K562 (cell line): Measurements from ENCODE around the gene RNF187. TPM values are rescaled to one million over a fixed set of nuclear protein-coding genes. Genes with fewer than 3 reads are reported as not detected.

Source experiments
- ATAC-seq: fragments of 200-7000 bp; cut with Tn5 transposase; 3 replicates; pipeline ENCODE4 v1.9.1; 2020; ENCODE audit warnings: moderate library complexity
- BruUV-seq: library from RNA; stranded (reverse); fragments of 400-500 nt; replicated peaks from 2 replicates; lab custom pipeline; 2021; lab: Mats Ljungman, UMichigan
- CTCF ChIA-PET: fragments of 300-600 bp; formaldehyde crosslinking; extraction: SDS; loops from one replicate; lab custom pipeline; 2021; ENCODE audit warnings: low intra/inter-chr PET ratio; lab: Yijun Ruan, JAX
- POLR2A ChIA-PET: fragments of 300-600, 350-650 bp; sonication (Branson Sonifier 250); formaldehyde crosslinking; extraction: SDS; loops from one replicate; lab custom pipeline; 2021; ENCODE audit warnings: antibody characterized with exemption, inconsistent platforms; lab: Yijun Ruan, JAX
- DNase-seq, 4 experiments: peaks; one replicate each; pipeline versions ENCODE4 v3.0.0 to v3.0.0-alpha.2; 2011 to 2018; ENCODE audit warnings: low spot score in 3 of 4, mixed read lengths in 3 of 4; ENCODE audit errors: extremely low read depth in 1 of 4
- FAIRE-seq: peaks from 2 replicates; lab custom pipeline; 2011; peaks lifted over from hg19 to GRCh38; lab: Jason Lieb, UNC
- H2AFZ ChIP-seq: 2 replicates; pipeline ENCODE4 v1.6.0; 2011; ENCODE audit warnings: low read depth, low read length, control low read depth, inconsistent platforms
- H3K27ac ChIP-seq: fragments of 200-600 bp; 3 replicates; pipeline ENCODE4 v1.8.0; 2011; ENCODE audit warnings: low read depth, mild to moderate bottlenecking, control low read depth, inconsistent platforms, low read length, moderate library complexity, mixed read lengths; ENCODE audit errors: extremely low read depth
- H3K27me3 ChIP-seq, 2 experiments: fragments of 300-600 bp in 1 of 2; 2 replicates in 1 of 2; 3 replicates in 1 of 2; pipeline versions ENCODE4 v1.6.0 to v1.8.0; 2011; ENCODE audit warnings: inconsistent platforms in 2 of 2, low read length in 2 of 2, mild to moderate bottlenecking in 1 of 2, mixed read lengths in 1 of 2, moderate library complexity in 1 of 2; ENCODE audit not compliant: control insufficient read depth in 2 of 2, insufficient read depth in 2 of 2
- H3K36me3 ChIP-seq: fragments of 300-600 bp; 3 replicates; pipeline ENCODE4 v1.8.0; 2011; ENCODE audit warnings: mild to moderate bottlenecking, low read length, inconsistent platforms; ENCODE audit not compliant: control insufficient read depth, insufficient read depth
- H3K4me1 ChIP-seq, 2 experiments: fragments of 200-600 bp in 1 of 2; replicated peaks in 1 of 2; 2 replicates in 1 of 2; 3 replicates in 1 of 2; pipeline versions ENCODE4 v1.5.1 to v1.8.0; 2011; ENCODE audit warnings: inconsistent platforms in 2 of 2, low read length in 2 of 2, mild to moderate bottlenecking in 1 of 2, mixed read lengths in 1 of 2, moderate library complexity in 1 of 2; ENCODE audit not compliant: control insufficient read depth in 2 of 2, insufficient read depth in 2 of 2
- H3K4me2 ChIP-seq: 2 replicates; pipeline ENCODE4 v1.6.1; 2011; ENCODE audit warnings: low read length, control low read depth, inconsistent platforms, mixed read lengths; ENCODE audit not compliant: insufficient read depth
- H3K4me3 ChIP-seq: fragments of 200-600 bp; sonication (generic), shearing (Covaris generic); 2 replicates; pipeline ENCODE4 v1.5.1; 2016; ENCODE audit warnings: control low read depth, inconsistent platforms
- H3K79me2 ChIP-seq: fragments of 200-600 bp; 3 replicates; pipeline ENCODE4 v1.8.0; 2011; ENCODE audit warnings: low read length, inconsistent platforms; ENCODE audit not compliant: control insufficient read depth, insufficient read depth
- H3K9ac ChIP-seq, 2 experiments: 2 replicates each; pipeline versions ENCODE4 v1.6.0 to v1.6.1; 2011; ENCODE audit warnings: low read depth in 2 of 2, low read length in 2 of 2, control low read depth in 1 of 2, inconsistent platforms in 1 of 2, mild to moderate bottlenecking in 1 of 2, mixed read lengths in 1 of 2; ENCODE audit not compliant: insufficient read depth in 1 of 2
- H3K9me1 ChIP-seq: one replicate; pipeline ENCODE4 v1.6.0; 2011; ENCODE audit warnings: inconsistent platforms, mild to moderate bottlenecking, low read length, moderate library complexity; ENCODE audit not compliant: control insufficient read depth, insufficient read depth
- H3K9me3 ChIP-seq: replicated peaks from 2 replicates; pipeline ENCODE4 v1.5.1; 2011; ENCODE audit warnings: low read depth, low read length, inconsistent platforms; ENCODE audit not compliant: control insufficient read depth, insufficient read depth
- H4K20me1 ChIP-seq: replicated peaks from 2 replicates; pipeline ENCODE4 v1.6.1; 2011; ENCODE audit warnings: low read length, inconsistent platforms, mixed read lengths; ENCODE audit not compliant: control insufficient read depth, insufficient read depth
- ARID2 ChIP-seq: fragments of 450-650 bp; IDR thresholded peaks from 2 replicates; pipeline ENCODE4 v1.6.1; 2017; ENCODE audit warnings: antibody characterized with exemption, mild to moderate bottlenecking
- FOXA1 ChIP-seq: fragments of 450-650 bp; IDR thresholded peaks from 2 replicates; pipeline ENCODE4 v1.6.1; 2016; ENCODE audit warnings: mild to moderate bottlenecking, borderline replicate concordance
- NR2C2 ChIP-seq, 2 experiments: fragments of 200-800 bp in 1 of 2; sonication (Bioruptor generic) in 1 of 2; sonication (generic) in 1 of 2; formaldehyde crosslinking in 1 of 2; IDR thresholded peaks; 2 replicates each; pipeline versions ENCODE4 v1.6.1 to v1.8.0; 2016 to 2022; ENCODE audit warnings: mild to moderate bottlenecking in 1 of 2, missing compliant biosample characterization in 1 of 2, missing genetic modification characterization in 1 of 2, missing genetic modification reagents in 1 of 2
- SPI1 ChIP-seq: IDR thresholded peaks from 2 replicates; pipeline ENCODE4 v1.6.1; 2011; ENCODE audit warnings: low read depth, low read length, control low read depth, borderline replicate concordance
- ZNF124 ChIP-seq: sonication (generic); formaldehyde crosslinking; IDR thresholded peaks from 2 replicates; pipeline ENCODE4 v1.8.1; 2022; ENCODE audit warnings: missing genetic modification reagents
- ZNF384 ChIP-seq: IDR thresholded peaks from 2 replicates; pipeline ENCODE4 v1.6.1; 2012; ENCODE audit warnings: low read depth, low read length, improper control_type of control experiment
- ZNF79 ChIP-seq: fragments of 250-450 bp; sonication (Bioruptor Pico); IDR thresholded peaks from 2 replicates; pipeline ENCODE4 v1.4.0; 2020; ENCODE audit warnings: low read depth, mild to moderate bottlenecking, moderate library complexity
- WGBS: fragments of 100-300 bp; shearing (Covaris generic); methylation state at CpG from one replicate; pipeline ENCODE4 v1.1.6; 2016; ENCODE audit warnings: low coverage, mixed read lengths; ENCODE audit not compliant: insufficient coverage; ENCODE audit errors: missing lambda C conversion rate; 5-methylcytosine and 5-hydroxymethylcytosine counted together
- in situ Hi-C: fragments of 300-500 bp; cut with MboI; formaldehyde crosslinking; loops from 4 replicates; pipeline ENCODE4 v1.15.0; 2018; ENCODE audit warnings: inconsistent platforms, mixed read lengths
- intact Hi-C: fragments of 100-400 bp; cut with micrococcal nuclease; formaldehyde crosslinking; loops from 2 replicates; pipeline ENCODE4 v1.14.2; 2022
- polyA plus RNA-seq, 8 experiments: library from polyadenylated mRNA; depleted of rRNA in 4 of 8; stranded (reverse) in 5 of 8; unstranded in 3 of 8; fragments of >200 nt; fragmentation: Nextera tagmentation in 2 of 8; fragmentation: Illumina TruSeq in 1 of 8; extraction: Ambion mirVana in 2 of 8; extraction: Trizol in 1 of 8; gene quantifications; 2 replicates each; pipeline versions ENCODE4 v1.2.1 to v1.2.3, GENCODE V29; 2011 to 2014; ENCODE audit warnings: inconsistent platforms in 1 of 8, missing spikeins in 1 of 8
- total RNA-seq, 7 experiments: library from RNA; depleted of rRNA in 6 of 7; stranded (reverse); fragments of >200 nt in 6 of 7; fragmentation: Illumina TruSeq in 2 of 7; extraction: Trizol in 2 of 7; gene quantifications; 2 replicates each; pipeline versions ENCODE4 v1.2.1 to v1.2.3, GENCODE V29; 2011 to 2021; ENCODE audit warnings: low replicate concordance in 1 of 7
- TF ChIP-seq, protein P1 (sequence below): fragments of 200-400 bp; formaldehyde crosslinking; IDR thresholded peaks from 2 replicates; pipeline ENCODE4 v1.6.1; 2017; ENCODE audit warnings: mild to moderate bottlenecking, low read depth, low read length, moderate library complexity

RNF187 gene
- total and polyA plus RNA-seq, 9 of the 15 experiments (the other 6 are each of a cell fraction or from before 2014, with no cell fraction given): 2.3 to 119 (median 41.9) TPM

DNA sequence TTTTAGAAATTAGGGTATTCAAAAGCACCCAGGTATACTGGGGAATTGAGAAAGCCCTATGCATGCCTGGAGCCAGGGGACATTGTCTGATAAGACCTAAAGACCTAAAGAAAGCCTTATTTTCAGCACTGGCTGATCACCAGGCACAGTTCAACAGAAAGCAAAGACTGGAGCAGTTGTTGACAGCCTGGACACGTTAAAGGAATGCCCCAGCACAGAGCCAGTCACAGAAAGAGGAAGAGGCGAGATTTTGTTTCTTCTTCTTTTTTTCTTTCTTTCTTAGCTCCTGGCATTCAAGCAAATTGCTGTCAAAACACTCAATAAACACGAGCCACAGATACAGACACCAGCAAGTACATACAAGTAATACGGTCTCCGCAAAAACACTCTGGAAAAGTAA is 40.4 kb downstream of the RNF187 start:
- H3K36me3 ChIP-seq: no peaks in the 10 kb centered on the region
- intact Hi-C loops: no loop called here
- no peak overlapping the region for H3K27ac ChIP-seq
- H3K79me2 ChIP-seq: no peaks in the 10 kb centered on the region
- WGBS: 1% methylated on average over 5 of the region's 5 CpGs
- ATAC-seq (peak; percentile 58), FAIRE-seq (no peak), DNase-seq (no peak)
- TF ChIP-seq SPI1: peak; percentile 81
- TF ChIP-seq, protein P1, sequence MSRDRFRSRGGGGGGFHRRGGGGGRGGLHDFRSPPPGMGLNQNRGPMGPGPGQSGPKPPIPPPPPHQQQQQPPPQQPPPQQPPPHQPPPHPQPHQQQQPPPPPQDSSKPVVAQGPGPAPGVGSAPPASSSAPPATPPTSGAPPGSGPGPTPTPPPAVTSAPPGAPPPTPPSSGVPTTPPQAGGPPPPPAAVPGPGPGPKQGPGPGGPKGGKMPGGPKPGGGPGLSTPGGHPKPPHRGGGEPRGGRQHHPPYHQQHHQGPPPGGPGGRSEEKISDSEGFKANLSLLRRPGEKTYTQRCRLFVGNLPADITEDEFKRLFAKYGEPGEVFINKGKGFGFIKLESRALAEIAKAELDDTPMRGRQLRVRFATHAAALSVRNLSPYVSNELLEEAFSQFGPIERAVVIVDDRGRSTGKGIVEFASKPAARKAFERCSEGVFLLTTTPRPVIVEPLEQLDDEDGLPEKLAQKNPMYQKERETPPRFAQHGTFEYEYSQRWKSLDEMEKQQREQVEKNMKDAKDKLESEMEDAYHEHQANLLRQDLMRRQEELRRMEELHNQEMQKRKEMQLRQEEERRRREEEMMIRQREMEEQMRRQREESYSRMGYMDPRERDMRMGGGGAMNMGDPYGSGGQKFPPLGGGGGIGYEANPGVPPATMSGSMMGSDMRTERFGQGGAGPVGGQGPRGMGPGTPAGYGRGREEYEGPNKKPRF: no peak
- POLR2A ChIA-PET: interaction anchor here (0.6 kb wide), 1 partner anchor 30 kb away, joined by 3 read pairs; no protein-coding TSS in a partner anchor
- no peak overlapping the region for H3K4me2 ChIP-seq
- no peaks in the 10 kb centered on the region for H3K27me3 ChIP-seq
- H4K20me1 ChIP-seq: no peaks in the 10 kb centered on the region
- H3K4me1 ChIP-seq: peaks cover 0 to 2% of the 10 kb centered on the region in 2 experiments; a peak in 1 of 5 replicates
- H3K9me1 ChIP-seq: no peaks in the 10 kb centered on the region
- no peak overlapping the region for H3K4me3 ChIP-seq
- in situ Hi-C loops: no loop called here
- BruUV-seq: no TSS peak
- no peak overlapping the region for H3K9ac ChIP-seq
- CTCF ChIA-PET: no interaction called here
- H2AFZ ChIP-seq: no peak overlapping the region
- no peaks in the 10 kb centered on the region for H3K9me3 ChIP-seq

DNA sequence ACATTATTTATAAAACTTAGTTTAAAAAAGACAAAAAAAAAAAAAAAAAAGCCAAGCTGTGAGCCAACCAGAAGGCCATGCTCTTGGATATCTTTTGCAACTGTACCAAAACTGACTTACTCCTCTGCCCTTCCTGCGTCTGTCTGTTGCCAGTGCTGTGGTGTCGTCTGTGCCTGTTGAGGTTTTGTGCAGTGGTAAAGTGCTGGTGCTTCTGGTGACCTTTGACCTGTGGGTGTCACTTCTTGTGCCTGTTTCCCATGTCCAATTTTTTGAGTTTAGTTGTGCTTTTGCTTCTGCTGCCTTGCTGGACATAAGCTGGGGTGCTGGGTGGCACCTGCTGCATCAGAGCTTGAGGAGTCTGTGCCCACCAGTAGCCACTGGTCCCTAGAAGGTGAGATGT is 41.4 kb downstream of the RNF187 start:
- intact Hi-C loops: no loop called here
- POLR2A ChIA-PET: no interaction called here
- TF ChIP-seq ZNF79 (CRISPR knock-in tag): no peak
- no peak for TF ChIP-seq FOXA1
- TF ChIP-seq ARID2: no peak
- TF ChIP-seq NR2C2 (CRISPR knock-in tag; IDR thresholded peaks at IDR 0.05): peak; percentile 55; the same call in 1 of the 2 replicates
- peak; percentile 51; the same call in 1 of the 2 replicates for TF ChIP-seq NR2C2 (tag; IDR thresholded peaks at IDR 0.05)
- no peak for TF ChIP-seq ZNF124 (CRISPR knock-in tag)
- no peak for TF ChIP-seq ZNF384

More for the DNA sequence above, 41.4 kb downstream of the RNF187 start:
- H2AFZ ChIP-seq: no peak overlapping the region
- H3K4me2 ChIP-seq: no peak overlapping the region
- H3K4me1 ChIP-seq: peaks cover 0 to 2% of the 10 kb centered on the region in 2 experiments; a peak in 1 of 5 replicates
- FAIRE-seq: no peak
- H3K4me3 ChIP-seq: no peak overlapping the region
- no peaks in the 10 kb centered on the region for H3K27me3 ChIP-seq
- 2% methylated on average over 2 of the region's 2 CpGs for WGBS
- in situ Hi-C loops: no loop called here
- no peaks in the 10 kb centered on the region for H3K9me3 ChIP-seq
- H3K9ac ChIP-seq: no peak overlapping the region
- no peak for DNase-seq
- H4K20me1 ChIP-seq: no peaks in the 10 kb centered on the region
- no peak for ATAC-seq
- no peaks in the 10 kb centered on the region for H3K79me2 ChIP-seq
- no peaks in the 10 kb centered on the region for H3K36me3 ChIP-seq
- H3K9me1 ChIP-seq: no peaks in the 10 kb centered on the region
- no TSS peak for BruUV-seq
- H3K27ac ChIP-seq: no peak overlapping the region
- CTCF ChIA-PET: no interaction called here
